ENCODE data around the gene CD38.

CD38 gene

GRCh38 chr4:15870921-15871664 lies 93.0 kb downstream of the CD38 start:
- TF ChIP-seq SIN3A (IDR thresholded peaks at IDR 0.05; ENCODE audit: borderline replicate concordance, insufficient read depth, low read length) (no peak), TAF1 (IDR thresholded peaks at IDR 0.05; ENCODE audit: borderline replicate concordance, insufficient read depth, low read length) (no peak), POLR2AphosphoS5 (IDR thresholded peaks at IDR 0.05; ENCODE audit: low read depth, low read length) (no peak), FOXP2 (optimal IDR thresholded peaks at IDR 0.05; ENCODE audit: borderline replicate concordance, extremely low read depth, extremely low read length, insufficient read depth) (no peak), REST (IDR thresholded peaks at IDR 0.05; ENCODE audit: insufficient read depth in 1 of 2, low read depth in 2 of 2, low read length in 2 of 2) (no peak)

- TF ChIP-seq SIN3A (IDR thresholded peaks at IDR 0.05; ENCODE audit: borderline replicate concordance, insufficient read depth, low read length) (no peak), TAF1 (IDR thresholded peaks at IDR 0.05; ENCODE audit: borderline replicate concordance, insufficient read depth, low read length) (no peak), REST (IDR thresholded peaks at IDR 0.05; ENCODE audit: insufficient read depth in 1 of 2, low read depth in 2 of 2, low read length in 2 of 2) (no peak), POLR2AphosphoS5 (IDR thresholded peaks at IDR 0.05; ENCODE audit: low read depth, low read length) (no peak), FOXP2 (optimal IDR thresholded peaks at IDR 0.05; ENCODE audit: borderline replicate concordance, extremely low read depth, extremely low read length, insufficient read depth) (no peak)
Observed at GRCh38 chr4:15873117-15873516, 95.0 kb downstream of the CD38 start.

- TF ChIP-seq TAF1 (IDR thresholded peaks at IDR 0.05; ENCODE audit: borderline replicate concordance, insufficient read depth, low read length): no peak
- no peak for TF ChIP-seq SIN3A (IDR thresholded peaks at IDR 0.05; ENCODE audit: borderline replicate concordance, insufficient read depth, low read length)
- no peak for TF ChIP-seq POLR2AphosphoS5 (IDR thresholded peaks at IDR 0.05; ENCODE audit: low read depth, low read length)
- TF ChIP-seq FOXP2 (optimal IDR thresholded peaks at IDR 0.05; ENCODE audit: borderline replicate concordance, extremely low read depth, extremely low read length, insufficient read depth): no peak
- no peak for TF ChIP-seq REST (IDR thresholded peaks at IDR 0.05; ENCODE audit: insufficient read depth in 1 of 2, low read depth in 2 of 2, low read length in 2 of 2)
Observed at GRCh38 chr4:15874671-15875070, 96.5 kb downstream of the CD38 start.

GRCh38 chr4:15875663-15876460 lies 97.7 kb downstream of the CD38 start:
- TF ChIP-seq TAF1 (IDR thresholded peaks at IDR 0.05; ENCODE audit: borderline replicate concordance, insufficient read depth, low read length): no peak
- no peak for TF ChIP-seq SIN3A (IDR thresholded peaks at IDR 0.05; ENCODE audit: borderline replicate concordance, insufficient read depth, low read length)
- no peak for TF ChIP-seq POLR2AphosphoS5 (IDR thresholded peaks at IDR 0.05; ENCODE audit: low read depth, low read length)
- TF ChIP-seq FOXP2 (optimal IDR thresholded peaks at IDR 0.05; ENCODE audit: borderline replicate concordance, extremely low read depth, extremely low read length, insufficient read depth): no peak
- TF ChIP-seq REST (IDR thresholded peaks at IDR 0.05; ENCODE audit: insufficient read depth in 1 of 2, low read depth in 2 of 2, low read length in 2 of 2): no peak

Data from PFSK-1 (cell line).